ENCODE results near the gene NRXN2. TPM values are rescaled to one million over a fixed set of nuclear protein-coding genes. Genes with fewer than 3 reads are reported as not detected.
A peak's percentile ranks its signal among the peaks of the same experiment; 100 is the strongest.

Gene NRXN2
- polyA plus RNA-seq, 3 donors = 0.07 TPM; not detected in 2

- no peak for TF ChIP-seq CTCF (IDR thresholded peaks at IDR 0.05)
- H3K27ac ChIP-seq (ENCODE audit: low read depth in 1 of 2, low read length in 2 of 2) = no peak overlapping the region
- no peaks in the 10 kb centered on the region for H4K20me1 ChIP-seq (ENCODE audit: insufficient read depth, low read length)
- H3K36me3 ChIP-seq (replicated peaks in 1 of 2; ENCODE audit: control insufficient read depth in 1 of 2, insufficient read depth in 2 of 2, low read length in 2 of 2) = no peaks in the 10 kb centered on the region
- no peak overlapping the region for H3K9ac ChIP-seq (ENCODE audit: insufficient read depth, low read length, poor library complexity, severe bottlenecking)
- H3K79me2 ChIP-seq (ENCODE audit: insufficient read depth, low read length) = no peaks in the 10 kb centered on the region
- no peak overlapping the region for H2AFZ ChIP-seq (ENCODE audit: insufficient read depth, low read depth, low read length, poor library complexity, severe bottlenecking)
- H3K4me2 ChIP-seq (replicated peaks; ENCODE audit: extremely low read depth, low read length, poor library complexity, severe bottlenecking) = no peak overlapping the region
- no peak overlapping the region for H3K4me3 ChIP-seq (replicated peaks in 1 of 3; ENCODE audit: low read depth in 2 of 3, low read length in 3 of 3)
- H3K4me3 Mint-ChIP-seq = peak overlapping the region in 1 of 2 donors; percentile 76
- H3K9me3 ChIP-seq (replicated peaks in 1 of 2; ENCODE audit: control insufficient read depth in 1 of 2, insufficient read depth in 1 of 2, low read length in 2 of 2) = peaks cover 0 to 19% of the 10 kb centered on the region in 2 donors
- H3K4me1 Mint-ChIP-seq = peaks cover 22% of the 10 kb centered on the region
- peaks cover 6 to 14% of the 10 kb centered on the region in 2 donors for H3K36me3 Mint-ChIP-seq
- H3K4me1 ChIP-seq (ENCODE audit: control insufficient read depth in 1 of 2, insufficient read depth in 2 of 2, low read length in 2 of 2) = peaks cover 8 to 19% of the 10 kb centered on the region in 2 donors
- intact Hi-C loops (cut with micrococcal nuclease) = no loop called here
- no peak for DNase-seq
- H3K27me3 Mint-ChIP-seq (ENCODE audit: low read depth in 3 of 3) = peaks cover 74 to 92% (median 77%) of the 10 kb centered on the region in 3 donors
- peaks cover 0 to 17% (median 11%) of the 10 kb centered on the region in 7 donors for H3K9me3 Mint-ChIP-seq
- 1% methylated on average over 27 of the region's 39 CpGs for WGBS (ENCODE audit: insufficient coverage)
- peak overlapping the region in 1 of 7 donors; percentile 19 for H3K27ac Mint-ChIP-seq
- peaks cover 35 to 77% of the 10 kb centered on the region in 2 donors for H3K27me3 ChIP-seq (ENCODE audit: control insufficient read depth in 2 of 2, insufficient read depth in 2 of 2, low read length in 2 of 2)
These were observed 9.1 kb downstream of the NRXN2 start for GRCh38 chr11:64713781-64714363.

- peaks cover 6 to 14% of the 10 kb centered on the region in 2 donors for H3K36me3 Mint-ChIP-seq
- Histone ChIP-seq H4K20me1 (ENCODE audit: insufficient read depth, low read length) (no peaks in the 10 kb centered on the region), H3K36me3 (replicated peaks in 1 of 2; ENCODE audit: control insufficient read depth in 1 of 2, insufficient read depth in 2 of 2, low read length in 2 of 2) (no peaks in the 10 kb centered on the region), H3K27ac (ENCODE audit: low read depth in 1 of 2, low read length in 2 of 2) (no peak overlapping the region), H2AFZ (ENCODE audit: insufficient read depth, low read depth, low read length, poor library complexity, severe bottlenecking) (no peak overlapping the region), H3K9me3 (replicated peaks in 1 of 2; ENCODE audit: control insufficient read depth in 1 of 2, insufficient read depth in 1 of 2, low read length in 2 of 2) (peaks cover 0 to 19% of the 10 kb centered on the region in 2 donors), H3K9ac (ENCODE audit: insufficient read depth, low read length, poor library complexity, severe bottlenecking) (no peak overlapping the region), H3K79me2 (ENCODE audit: insufficient read depth, low read length) (no peaks in the 10 kb centered on the region), H3K4me2 (replicated peaks; ENCODE audit: extremely low read depth, low read length, poor library complexity, severe bottlenecking) (peak overlapping the region; percentile 44), H3K27me3 (ENCODE audit: control insufficient read depth in 2 of 2, insufficient read depth in 2 of 2, low read length in 2 of 2) (peaks cover 38 to 73% of the 10 kb centered on the region in 2 donors), H3K4me1 (ENCODE audit: control insufficient read depth in 1 of 2, insufficient read depth in 2 of 2, low read length in 2 of 2) (peaks cover 8 to 19% of the 10 kb centered on the region in 2 donors), H3K4me3 (replicated peaks in 1 of 3; ENCODE audit: low read depth in 2 of 3, low read length in 3 of 3) (peak overlapping the region in 1 of 3 experiments; percentile 50)
- intact Hi-C loops (cut with micrococcal nuclease) = no loop called here
- H3K9me3 Mint-ChIP-seq = peaks cover 0 to 17% (median 11%) of the 10 kb centered on the region in 7 donors
- no peak overlapping the region for H3K27ac Mint-ChIP-seq
- no peak for TF ChIP-seq CTCF (IDR thresholded peaks at IDR 0.05)
- H3K4me1 Mint-ChIP-seq = peaks cover 22% of the 10 kb centered on the region
- peak in 1 of 3 donors; percentile 6 for DNase-seq
- WGBS (ENCODE audit: insufficient coverage) = 2% methylated on average over 108 of the region's 111 CpGs
- H3K27me3 Mint-ChIP-seq (ENCODE audit: low read depth in 3 of 3) = peaks cover 70 to 88% (median 71%) of the 10 kb centered on the region in 3 donors
- no peak overlapping the region for H3K4me3 Mint-ChIP-seq
These were observed 9.8 kb downstream of the NRXN2 start for GRCh38 chr11:64713016-64713707.
